ENCODE measurements around the gene CCRL2. TPM values are rescaled to one million over a fixed set of nuclear protein-coding genes. Genes with fewer than 3 reads are reported as not detected.

CCRL2 gene
- total RNA-seq, 4 donors from 2014 or later: 4.1 to 27.2 (median 17.0) TPM

DNA sequence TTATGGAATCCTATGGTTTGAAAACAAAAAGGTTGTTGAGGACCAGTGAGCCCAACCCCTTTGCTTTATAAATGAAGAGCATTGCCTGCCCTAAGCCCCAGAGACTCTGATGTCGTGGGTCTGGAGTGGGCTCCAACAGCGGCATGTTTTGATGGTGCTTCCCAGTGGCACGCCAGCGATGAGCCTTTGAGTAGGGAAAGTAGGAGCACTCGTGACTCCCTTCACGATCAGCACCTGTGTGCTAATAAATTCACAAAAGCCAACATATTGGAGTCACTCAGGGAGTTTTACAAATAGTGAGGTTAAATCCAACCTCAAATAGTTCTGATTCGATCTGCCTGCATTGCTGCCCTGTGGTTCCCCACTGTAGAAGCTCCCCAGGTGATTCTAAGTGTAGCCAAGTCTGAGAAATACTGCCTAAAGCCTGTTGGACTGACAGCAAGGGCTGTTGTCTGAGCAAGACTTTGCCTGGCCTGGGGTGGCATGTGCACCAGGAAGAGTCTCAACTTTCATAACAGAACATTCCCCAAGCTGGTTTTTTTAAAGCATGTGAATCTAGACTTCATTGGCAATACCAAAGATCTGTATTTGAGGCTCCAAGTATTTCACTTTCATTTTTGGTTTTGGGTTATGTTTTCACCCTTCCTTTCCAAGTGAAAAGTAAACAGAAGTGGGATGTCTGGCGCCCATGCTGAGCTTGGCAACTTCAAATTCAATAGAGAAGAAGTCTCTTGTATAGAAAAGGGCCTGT lies 26.4 kb upstream of the CCRL2 start:
- TF ChIP-seq, protein P1, sequence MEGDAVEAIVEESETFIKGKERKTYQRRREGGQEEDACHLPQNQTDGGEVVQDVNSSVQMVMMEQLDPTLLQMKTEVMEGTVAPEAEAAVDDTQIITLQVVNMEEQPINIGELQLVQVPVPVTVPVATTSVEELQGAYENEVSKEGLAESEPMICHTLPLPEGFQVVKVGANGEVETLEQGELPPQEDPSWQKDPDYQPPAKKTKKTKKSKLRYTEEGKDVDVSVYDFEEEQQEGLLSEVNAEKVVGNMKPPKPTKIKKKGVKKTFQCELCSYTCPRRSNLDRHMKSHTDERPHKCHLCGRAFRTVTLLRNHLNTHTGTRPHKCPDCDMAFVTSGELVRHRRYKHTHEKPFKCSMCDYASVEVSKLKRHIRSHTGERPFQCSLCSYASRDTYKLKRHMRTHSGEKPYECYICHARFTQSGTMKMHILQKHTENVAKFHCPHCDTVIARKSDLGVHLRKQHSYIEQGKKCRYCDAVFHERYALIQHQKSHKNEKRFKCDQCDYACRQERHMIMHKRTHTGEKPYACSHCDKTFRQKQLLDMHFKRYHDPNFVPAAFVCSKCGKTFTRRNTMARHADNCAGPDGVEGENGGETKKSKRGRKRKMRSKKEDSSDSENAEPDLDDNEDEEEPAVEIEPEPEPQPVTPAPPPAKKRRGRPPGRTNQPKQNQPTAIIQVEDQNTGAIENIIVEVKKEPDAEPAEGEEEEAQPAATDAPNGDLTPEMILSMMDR (IDR thresholded peaks at IDR 0.05; ENCODE audit: low read depth): no peak

DNA sequence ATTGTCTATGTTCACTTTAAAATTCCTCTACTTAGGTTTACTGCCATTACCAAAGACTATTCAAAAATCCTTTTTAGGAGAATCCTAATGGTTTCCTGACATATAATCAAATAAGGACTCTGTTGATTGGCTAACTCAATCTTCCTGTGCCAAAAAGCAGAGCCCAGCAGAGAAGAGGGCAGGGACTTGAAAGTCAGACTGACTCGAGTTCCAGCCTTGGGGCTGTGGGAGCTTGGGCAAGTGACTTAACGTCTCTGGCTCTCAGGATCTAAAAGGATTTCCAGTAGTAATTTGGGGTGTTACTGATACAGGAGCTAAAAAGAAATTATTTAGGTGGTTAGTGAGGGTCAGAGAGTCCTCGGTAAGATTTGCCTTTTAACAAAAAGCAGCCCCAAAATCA lies 25.4 kb upstream of the CCRL2 start:
- TF ChIP-seq, protein P1 (IDR thresholded peaks at IDR 0.05; ENCODE audit: low read depth): no peak

DNA sequence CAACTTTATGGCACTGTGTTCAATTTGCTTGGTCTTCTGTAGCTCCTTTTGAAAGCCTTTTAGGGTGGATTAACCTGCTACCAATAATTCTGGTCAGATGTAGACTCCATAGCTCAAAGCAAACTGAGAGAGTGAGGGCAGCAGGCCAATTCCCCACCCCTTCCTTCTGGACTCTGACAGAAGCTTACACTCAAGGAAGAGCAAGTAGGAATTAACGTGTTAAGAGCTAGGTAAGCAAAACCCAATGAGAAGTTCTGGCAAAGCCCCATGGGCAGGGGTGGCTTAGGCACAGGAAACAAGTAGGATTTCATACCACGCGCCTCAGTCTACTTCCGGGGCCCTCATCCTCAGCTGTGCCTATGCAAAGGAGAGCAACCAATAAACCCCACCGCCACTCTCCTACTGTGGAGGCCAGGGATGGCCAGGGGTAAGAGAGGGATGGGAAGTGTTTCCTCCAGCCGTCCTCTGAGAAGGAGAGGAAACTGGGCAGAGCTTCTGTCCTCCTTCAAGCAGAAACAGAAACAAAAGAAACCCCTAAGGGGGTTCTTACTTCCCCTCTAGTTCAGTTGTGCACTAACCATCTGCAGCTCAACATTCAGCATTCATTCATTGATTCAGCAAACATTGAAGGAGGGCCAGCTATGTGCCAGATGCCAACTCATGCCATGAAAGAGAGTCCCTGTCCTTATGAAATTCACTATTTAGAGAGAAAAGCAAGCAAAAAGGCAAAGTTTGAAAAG lies 23.7 kb upstream of the CCRL2 start:
- TF ChIP-seq, protein P1 (IDR thresholded peaks at IDR 0.05; ENCODE audit: low read depth): no peak

DNA sequence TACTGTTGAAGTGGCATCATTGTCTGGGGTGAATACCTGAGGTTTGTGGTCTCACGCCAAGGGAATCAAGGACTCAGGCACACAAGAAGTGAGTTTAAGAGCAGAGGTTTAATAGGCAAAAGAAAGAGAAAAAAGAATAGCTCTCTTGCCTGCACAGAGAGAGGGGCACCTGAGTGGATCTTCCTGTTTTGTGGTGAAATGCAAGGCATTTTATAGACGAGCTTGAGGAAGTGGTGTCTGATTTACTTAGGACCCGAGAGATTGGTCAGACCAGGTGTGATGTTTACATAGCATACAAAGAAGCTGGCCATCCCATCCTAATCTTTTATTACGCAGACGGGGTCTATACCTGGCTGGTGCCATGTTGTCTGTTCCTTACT lies 23.1 kb upstream of the CCRL2 start:
- TF ChIP-seq, protein P1 (IDR thresholded peaks at IDR 0.05; ENCODE audit: low read depth): no peak

DNA sequence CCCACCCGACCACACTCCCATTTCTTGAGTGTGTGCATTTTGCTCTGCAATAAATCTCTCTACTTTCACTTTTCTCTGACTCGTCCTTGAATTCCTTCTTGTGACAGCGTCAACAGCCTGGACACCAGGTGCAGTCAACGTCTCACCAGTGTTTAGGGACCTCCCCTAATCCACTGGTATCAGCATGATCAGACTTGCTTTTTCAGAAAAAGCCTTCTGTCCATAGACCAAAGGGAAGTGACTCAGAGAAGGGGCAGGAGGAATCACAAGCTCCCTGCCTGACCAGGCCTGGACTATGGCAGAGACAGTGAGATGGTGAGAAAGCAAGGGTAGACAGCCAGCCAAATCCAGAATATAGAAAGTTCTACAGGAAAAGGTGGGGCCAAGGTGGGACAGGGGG lies 20.9 kb upstream of the CCRL2 start:
- TF ChIP-seq, protein P1 (IDR thresholded peaks at IDR 0.05; ENCODE audit: low read depth): no peak

DNA sequence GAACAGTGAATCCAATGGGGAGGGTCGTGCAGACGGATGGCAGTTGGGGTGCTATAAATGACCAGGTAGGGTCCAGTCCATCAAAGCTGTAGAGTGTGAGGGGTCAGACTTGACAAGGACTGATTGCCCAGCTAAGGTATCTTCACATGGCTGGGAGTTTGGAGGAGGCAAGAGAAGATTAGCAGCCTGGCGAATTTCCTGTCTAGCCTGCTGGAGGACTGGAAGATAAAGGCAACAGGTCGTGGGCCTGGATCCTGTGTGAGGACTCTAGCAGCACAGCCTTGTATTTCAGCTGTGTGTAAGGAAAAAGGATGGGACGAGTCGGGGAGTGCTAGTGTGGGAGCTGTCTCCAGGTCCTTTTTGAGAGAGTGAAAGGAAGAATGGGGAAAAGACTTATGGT lies 17.8 kb upstream of the CCRL2 start:
- TF ChIP-seq, protein P1 (IDR thresholded peaks at IDR 0.05; ENCODE audit: low read depth): no peak

DNA sequence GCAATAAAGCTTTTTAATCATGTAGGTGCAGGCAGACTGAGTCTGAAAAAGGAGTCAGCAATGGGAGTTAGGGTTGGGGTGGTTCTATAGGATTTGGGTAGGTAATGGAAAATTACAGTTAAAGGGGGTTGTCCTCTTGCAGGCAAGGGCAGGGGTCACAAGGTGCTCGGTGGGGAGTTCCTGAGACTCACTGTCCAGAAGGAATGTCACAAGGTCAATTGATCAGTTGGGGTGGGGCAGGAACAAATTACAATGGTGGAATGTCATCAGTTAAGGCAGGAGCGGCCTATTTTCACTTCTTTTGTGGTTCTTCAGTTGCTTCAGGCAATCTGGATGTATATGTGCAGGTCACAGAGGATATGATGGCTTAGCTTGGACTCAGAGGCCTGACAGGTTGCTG lies 14.0 kb upstream of the CCRL2 start:
- TF ChIP-seq, protein P1 (IDR thresholded peaks at IDR 0.05; ENCODE audit: low read depth): no peak

Measured in subcutaneous adipose tissue (tissue), 4 donors.